ENCODE results near the gene CENPP. TPM values are rescaled to one million over a fixed set of nuclear protein-coding genes. Genes with fewer than 3 reads are reported as not detected.
"Not testable (repeated sequence)": the region's sequence is repeated elsewhere in the genome, so short reads cannot be mapped to it uniquely, and the experiment has no call there.

Gene CENPP
- total RNA-seq, 3 donors from 2014 or later (not counting 1 experiment from before 2014, with no cell fraction given): 10.3 to 14.5 (median 12.1) TPM

- no peaks in the 10 kb centered on the region for H3K9me3 ChIP-seq (ENCODE audit: control insufficient read depth, insufficient read depth, low read length)
- no peak overlapping the region for H3K4me3 ChIP-seq (ENCODE audit: low read length)
- WGBS (ENCODE audit: insufficient coverage): 98% methylated on average over 10 of the region's 10 CpGs
- Mint-ChIP-seq H3K27me3 (ENCODE audit: low read depth in 2 of 2) (no peaks in the 10 kb centered on the region), H3K9me3 (no peaks in the 10 kb centered on the region), H3K4me1 (no peaks in the 10 kb centered on the region), H3K27ac (no peak overlapping the region), H3K4me3 (no peak overlapping the region), H3K36me3 (no peaks in the 10 kb centered on the region)
- no peaks in the 10 kb centered on the region for H3K4me1 ChIP-seq (ENCODE audit: control insufficient read depth, insufficient read depth, low read length)
- peaks cover 47% of the 10 kb centered on the region for H3K36me3 ChIP-seq (ENCODE audit: control insufficient read depth, insufficient read depth, low read length)
- H3K27me3 ChIP-seq (ENCODE audit: control insufficient read depth, insufficient read depth, low read length): no peaks in the 10 kb centered on the region
- ATAC-seq: no peak
- H3K27ac ChIP-seq (ENCODE audit: low read length): no peak overlapping the region
- DNase-seq: no peak
- TF ChIP-seq CTCF (IDR thresholded peaks at IDR 0.05): no peak
- intact Hi-C loops (cut with micrococcal nuclease): no loop called here
Measured at GRCh38 chr9:92618633-92619225, 293.0 kb downstream of the CENPP start.

- peaks cover 44% of the 10 kb centered on the region for H3K36me3 ChIP-seq (ENCODE audit: control insufficient read depth, insufficient read depth, low read length)
- Mint-ChIP-seq H3K36me3 (no peaks in the 10 kb centered on the region), H3K27me3 (ENCODE audit: low read depth in 2 of 2) (no peaks in the 10 kb centered on the region), H3K9me3 (no peaks in the 10 kb centered on the region), H3K27ac (no peak overlapping the region), H3K4me3 (no peak overlapping the region), H3K4me1 (no peaks in the 10 kb centered on the region)
- H3K4me3 ChIP-seq (ENCODE audit: low read length): no peak overlapping the region
- H3K27ac ChIP-seq (ENCODE audit: low read length): no peak overlapping the region
- DNase-seq (no peak), ATAC-seq (no peak)
- WGBS (ENCODE audit: insufficient coverage): 98% methylated on average over 24 of the region's 24 CpGs
- TF ChIP-seq CTCF (IDR thresholded peaks at IDR 0.05): no peak
- no peaks in the 10 kb centered on the region for H3K4me1 ChIP-seq (ENCODE audit: control insufficient read depth, insufficient read depth, low read length)
- H3K27me3 ChIP-seq (ENCODE audit: control insufficient read depth, insufficient read depth, low read length): no peaks in the 10 kb centered on the region
- no peaks in the 10 kb centered on the region for H3K9me3 ChIP-seq (ENCODE audit: control insufficient read depth, insufficient read depth, low read length)
- intact Hi-C loops (cut with micrococcal nuclease): no loop called here
Measured at GRCh38 chr9:92619601-92620300, 294.0 kb downstream of the CENPP start.

- H3K9me3 Mint-ChIP-seq: no peaks in the 10 kb centered on the region
- H3K4me3 Mint-ChIP-seq: no peak overlapping the region
- H3K4me1 Mint-ChIP-seq: no peaks in the 10 kb centered on the region
- Histone ChIP-seq H3K4me1 (ENCODE audit: control insufficient read depth, insufficient read depth, low read length) (no peaks in the 10 kb centered on the region), H3K36me3 (ENCODE audit: control insufficient read depth, insufficient read depth, low read length) (peaks cover 45% of the 10 kb centered on the region), H3K27ac (ENCODE audit: low read length) (no peak overlapping the region), H3K4me3 (ENCODE audit: low read length) (no peak overlapping the region), H3K9me3 (ENCODE audit: control insufficient read depth, insufficient read depth, low read length) (no peaks in the 10 kb centered on the region), H3K27me3 (ENCODE audit: control insufficient read depth, insufficient read depth, low read length) (no peaks in the 10 kb centered on the region)
- H3K27ac Mint-ChIP-seq: no peak overlapping the region
- H3K36me3 Mint-ChIP-seq: no peaks in the 10 kb centered on the region
- no peaks in the 10 kb centered on the region for H3K27me3 Mint-ChIP-seq (ENCODE audit: low read depth in 2 of 2)
- no peak for DNase-seq
- no peak for TF ChIP-seq CTCF (IDR thresholded peaks at IDR 0.05)
- WGBS (ENCODE audit: insufficient coverage): 97% methylated on average over 5 of the region's 5 CpGs
- intact Hi-C loops (cut with micrococcal nuclease): no loop called here
- no peak for ATAC-seq
Measured at GRCh38 chr9:92620845-92621244, 295.1 kb downstream of the CENPP start.

- 100% methylated on average over 3 of the region's 3 CpGs for WGBS (ENCODE audit: insufficient coverage)
- intact Hi-C loops (cut with micrococcal nuclease); H3K4me3 ChIP-seq (ENCODE audit: low read length): not testable (repeated sequence)
Measured at GRCh38 chr9:92623936-92624335, 298.2 kb downstream of the CENPP start.

More at GRCh38 chr9:92623936-92624335, 298.2 kb downstream of the CENPP start:
- not testable (repeated sequence) for DNase-seq; H3K27ac ChIP-seq (ENCODE audit: low read length); H3K36me3 Mint-ChIP-seq; H3K4me1 Mint-ChIP-seq; H3K27me3 Mint-ChIP-seq (ENCODE audit: low read depth in 2 of 2); H3K4me1 ChIP-seq (ENCODE audit: control insufficient read depth, insufficient read depth, low read length); H3K9me3 Mint-ChIP-seq; H3K9me3 ChIP-seq (ENCODE audit: control insufficient read depth, insufficient read depth, low read length); H3K27ac Mint-ChIP-seq; H3K4me3 Mint-ChIP-seq; H3K27me3 ChIP-seq (ENCODE audit: control insufficient read depth, insufficient read depth, low read length); ATAC-seq
- H3K36me3 ChIP-seq (ENCODE audit: control insufficient read depth, insufficient read depth, low read length): peaks cover 26% of the 10 kb centered on the region

Data from natural killer cell (primary cell).